GM20000 (cell line): Measurements from ENCODE around the gene LAMA4.

Experiments
- DNase-seq: peaks from one replicate; pipeline ENCODE4 v3.0.0; 2012; ENCODE audit warnings: low spot score
- CTCF ChIP-seq: IDR thresholded peaks from 2 replicates; pipeline ENCODE4 v1.5.1; 2012; ENCODE audit warnings: mild to moderate bottlenecking, control low read depth; ENCODE audit errors: extremely low read depth, missing control alignments

The LAMA4 gene

GRCh38 chr6:112118034-112118433 lies 136.3 kb downstream of the LAMA4 start:
- DNase-seq, result no peak
- no peak for TF ChIP-seq CTCF

- no peak for DNase-seq
- TF ChIP-seq CTCF, result no peak
Measured at GRCh38 chr6:112117554-112117953, 136.8 kb downstream of the LAMA4 start.

- TF ChIP-seq CTCF, result no peak
- DNase-seq, result no peak
Measured at GRCh38 chr6:112116221-112116620, 138.1 kb downstream of the LAMA4 start.

GRCh38 chr6:112114577-112115223 lies 139.7 kb downstream of the LAMA4 start:
- TF ChIP-seq CTCF, result no peak
- DNase-seq, result no peak

- TF ChIP-seq CTCF, result no peak
Measured at GRCh38 chr6:112113918-112114317, 140.4 kb downstream of the LAMA4 start.

GRCh38 chr6:112113431-112113830 lies 140.9 kb downstream of the LAMA4 start:
- DNase-seq, result no peak
- TF ChIP-seq CTCF, result no peak

More at GRCh38 chr6:112113918-112114317, 140.4 kb downstream of the LAMA4 start:
- DNase-seq, result no peak

- no peak for TF ChIP-seq CTCF
- no peak for DNase-seq
Measured at GRCh38 chr6:112109262-112109661, 145.1 kb downstream of the LAMA4 start.
